Neuronal stem cell (in vitro differentiated cells): ENCODE results near the gene COX19.

Source experiments
- DNase-seq: peaks from one replicate; pipeline ENCODE4 v3.0.0-alpha.2; 2013; ENCODE audit warnings: low spot score
- H2AFZ ChIP-seq: one replicate; pipeline ENCODE4 v1.6.1; 2013; ENCODE audit warnings: mild to moderate bottlenecking, low read length, inconsistent platforms
- H2AK5ac ChIP-seq: 2 replicates; pipeline ENCODE4 v1.6.1; 2013; ENCODE audit warnings: low read depth, mild to moderate bottlenecking, inconsistent platforms, low read length, moderate library complexity, mixed read lengths
- H2BK120ac ChIP-seq: 2 replicates; pipeline ENCODE4 v1.6.1; 2013; ENCODE audit warnings: low read depth, mild to moderate bottlenecking, inconsistent platforms, low read length, moderate library complexity, mixed read lengths
- H2BK12ac ChIP-seq: one replicate; pipeline ENCODE4 v1.6.1; 2013; ENCODE audit warnings: low read length, inconsistent platforms
- H2BK15ac ChIP-seq: 2 replicates; pipeline ENCODE4 v1.6.1; 2013; ENCODE audit warnings: mild to moderate bottlenecking, low read length, inconsistent platforms, mixed read lengths
- H2BK5ac ChIP-seq: one replicate; pipeline ENCODE4 v1.6.1; 2013; ENCODE audit warnings: inconsistent platforms, mild to moderate bottlenecking, low read length, moderate library complexity
- H3K14ac ChIP-seq: one replicate; pipeline ENCODE4 v1.6.1; 2013; ENCODE audit warnings: low read length, inconsistent platforms
- H3K18ac ChIP-seq: 2 replicates; pipeline ENCODE4 v1.6.1; 2013; ENCODE audit warnings: low read length, inconsistent platforms
- H3K23ac ChIP-seq: 2 replicates; pipeline ENCODE4 v1.6.1; 2013; ENCODE audit warnings: low read depth, mild to moderate bottlenecking, mixed read lengths, low read length, inconsistent platforms; ENCODE audit not compliant: poor library complexity
- H3K27ac ChIP-seq: replicated peaks from 3 replicates; pipeline ENCODE4 v1.5.1; 2013; ENCODE audit warnings: low read length, inconsistent platforms
- H3K27me3 ChIP-seq, 3 experiments: 2 replicates each; pipeline ENCODE4 v1.6.1; 2013; ENCODE audit warnings: low read length in 3 of 3, mild to moderate bottlenecking in 2 of 3, inconsistent platforms in 1 of 3, low read depth in 1 of 3, mixed read lengths in 1 of 3, moderate library complexity in 1 of 3; ENCODE audit not compliant: control insufficient read depth in 3 of 3, insufficient read depth in 3 of 3
- H3K36me3 ChIP-seq, 2 donors: replicated peaks in 1 of 2; 2 replicates each; pipeline ENCODE4 v1.6.1; 2013; ENCODE audit warnings: low read length in 2 of 2; ENCODE audit not compliant: control insufficient read depth in 2 of 2, insufficient read depth in 2 of 2
- H3K4ac ChIP-seq: 2 replicates; pipeline ENCODE4 v1.6.1; 2013; ENCODE audit warnings: inconsistent platforms, mild to moderate bottlenecking, low read length, moderate library complexity
- H3K4me1 ChIP-seq, 2 donors: 1 replicate in 1 of 2; 2 replicates in 1 of 2; pipeline ENCODE4 v1.6.1; 2013; ENCODE audit warnings: low read length in 2 of 2, low read depth in 1 of 2; ENCODE audit not compliant: control insufficient read depth in 2 of 2, insufficient read depth in 1 of 2
- H3K4me2 ChIP-seq: one replicate; pipeline ENCODE4 v1.6.1; 2013; ENCODE audit warnings: mild to moderate bottlenecking, low read length, inconsistent platforms; ENCODE audit not compliant: insufficient read depth, poor library complexity, severe bottlenecking
- H3K4me3 ChIP-seq, 2 donors: 2 replicates each; pipeline ENCODE4 v1.5.1; 2013; ENCODE audit warnings: low read length in 2 of 2, mild to moderate bottlenecking in 2 of 2, inconsistent platforms in 1 of 2, moderate library complexity in 1 of 2
- H3K79me1 ChIP-seq: one replicate; pipeline ENCODE4 v1.6.1; 2013; ENCODE audit warnings: low read depth, mild to moderate bottlenecking, inconsistent platforms, low read length, moderate library complexity
- H3K9ac ChIP-seq: one replicate; pipeline ENCODE4 v1.6.1; 2013; ENCODE audit warnings: mild to moderate bottlenecking, low read depth, low read length, inconsistent platforms; ENCODE audit not compliant: poor library complexity
- H3K9me3 ChIP-seq, 2 donors: replicated peaks in 1 of 2; 2 replicates each; pipeline versions ENCODE3 to v1.6.1; 2013; ENCODE audit warnings: low read length in 2 of 2, mild to moderate bottlenecking in 2 of 2, inconsistent platforms in 1 of 2, low read depth in 1 of 2, mixed read lengths in 1 of 2, moderate library complexity in 1 of 2; ENCODE audit not compliant: control insufficient read depth in 2 of 2, insufficient read depth in 1 of 2
- H4K8ac ChIP-seq: one replicate; pipeline ENCODE4 v1.6.1; 2013; ENCODE audit warnings: low read depth, mild to moderate bottlenecking, inconsistent platforms, low read length, moderate library complexity
- H4K91ac ChIP-seq: one replicate; pipeline ENCODE4 v1.6.1; 2013; ENCODE audit warnings: low read length, low read depth, mild to moderate bottlenecking, inconsistent platforms; ENCODE audit not compliant: poor library complexity
- WGBS, 2 donors: extraction: QIAGEN DNeasy Blood & Tissue Kit; methylation state at CpG; one replicate each; pipeline ENCODE4 v1.1.7; 2013; ENCODE audit warnings: missing lambda C conversion rate in 2 of 2, mixed read lengths in 1 of 2; ENCODE audit not compliant: insufficient read length in 2 of 2, insufficient replicate concordance in 1 of 2; ENCODE audit errors: extremely low coverage in 2 of 2; 5-methylcytosine and 5-hydroxymethylcytosine counted together

The COX19 gene

DNA sequence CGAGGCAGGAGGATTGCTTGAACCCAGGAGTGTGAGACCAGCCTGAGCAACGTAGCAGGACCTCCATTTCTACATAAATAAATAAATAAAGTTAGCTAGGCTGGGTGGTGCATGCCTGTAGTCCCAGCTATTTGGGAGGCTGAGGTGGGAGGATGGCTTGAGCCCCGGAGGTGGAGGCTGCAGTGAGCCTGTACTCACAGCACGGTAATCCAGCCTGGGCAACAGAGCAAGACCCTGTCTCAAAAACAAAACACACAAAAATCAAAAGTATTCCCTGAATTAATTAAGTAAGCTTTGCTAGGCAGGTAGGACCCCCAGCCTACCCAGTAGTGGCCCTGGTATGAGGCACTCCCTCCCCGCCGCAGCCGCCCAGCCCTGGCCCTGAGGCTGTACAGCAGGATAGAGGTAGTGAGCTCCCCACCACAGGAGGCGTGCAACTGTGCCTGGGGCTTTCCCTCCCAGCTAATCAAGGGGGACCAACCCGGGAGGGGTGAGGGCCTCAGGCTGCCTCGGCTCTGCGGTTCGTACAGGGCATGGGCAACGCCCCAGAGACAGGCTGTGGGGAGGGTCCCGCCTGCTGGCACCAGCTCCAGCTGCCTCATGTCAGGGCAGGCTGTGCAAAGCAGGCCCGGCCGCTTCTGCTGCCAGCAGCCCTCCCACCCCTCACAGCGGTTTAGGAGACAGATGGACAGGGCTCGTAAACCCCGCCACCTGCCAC is 6.6 kb upstream of the COX19 start:
- Histone ChIP-seq H4K8ac (no peak overlapping the region), H3K9ac (no peak overlapping the region), H2AK5ac (peak overlapping the region; percentile 94), H2BK120ac (peak overlapping the region; percentile 93), H2BK5ac (peak overlapping the region; percentile 87), H3K4ac (no peak overlapping the region), H3K79me1 (no peaks in the 10 kb centered on the region), H3K4me2 (no peak overlapping the region), H3K18ac (peak overlapping the region; percentile 87), H2BK12ac (peak overlapping the region; percentile 1), H3K27ac (no peak overlapping the region), H3K27me3 (no peaks in the 10 kb centered on the region), H3K14ac (peak overlapping the region; percentile 49), H2BK15ac (peak overlapping the region; percentile 79), H3K4me1 (peaks cover 6 to 22% of the 10 kb centered on the region in 2 donors), H3K9me3 (no peaks in the 10 kb centered on the region), H3K23ac (no peak overlapping the region), H3K4me3 (no peak overlapping the region), H4K91ac (peak overlapping the region; percentile 46), H2AFZ (peak overlapping the region; percentile 66), H3K36me3 (no peaks in the 10 kb centered on the region)
- no peak for DNase-seq
- no CpG with 5 or more reads among the region's 19 CpGs for WGBS, 2 donors

DNA sequence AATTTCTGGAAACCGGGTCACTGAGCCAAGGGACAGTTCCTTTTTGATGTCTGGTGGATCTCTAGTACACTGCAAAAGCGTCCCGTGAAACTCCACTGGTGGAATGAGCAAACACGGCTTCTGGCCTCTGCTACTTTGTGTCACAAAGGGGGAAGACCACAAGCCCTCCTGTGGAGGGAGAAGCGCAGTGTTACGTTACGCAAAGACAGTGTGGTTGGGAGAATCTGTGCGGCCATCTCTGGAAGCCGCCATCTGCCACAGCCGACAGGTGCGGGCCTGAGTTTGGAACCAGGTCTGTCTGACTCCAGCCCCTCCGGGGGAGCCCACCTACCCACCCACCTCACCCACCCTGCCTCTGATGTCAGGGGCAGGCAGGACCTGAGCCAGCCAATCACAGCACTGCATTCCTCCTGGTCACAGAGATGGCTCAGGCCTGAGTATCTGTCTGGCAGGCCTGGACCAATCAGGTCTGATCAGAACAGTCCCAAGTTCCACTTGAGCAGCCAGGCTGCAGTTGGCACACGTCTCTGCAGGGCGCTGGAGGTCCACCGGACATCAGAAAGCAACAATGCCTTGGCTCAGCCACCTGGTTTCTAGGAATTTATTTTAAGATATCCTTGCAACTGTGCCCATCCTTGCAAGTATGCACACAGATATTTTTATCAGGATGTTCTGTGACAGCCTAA is 4.7 kb upstream of the COX19 start:
- no CpG with 5 or more reads among the region's 15 CpGs for WGBS, 2 donors

DNA sequence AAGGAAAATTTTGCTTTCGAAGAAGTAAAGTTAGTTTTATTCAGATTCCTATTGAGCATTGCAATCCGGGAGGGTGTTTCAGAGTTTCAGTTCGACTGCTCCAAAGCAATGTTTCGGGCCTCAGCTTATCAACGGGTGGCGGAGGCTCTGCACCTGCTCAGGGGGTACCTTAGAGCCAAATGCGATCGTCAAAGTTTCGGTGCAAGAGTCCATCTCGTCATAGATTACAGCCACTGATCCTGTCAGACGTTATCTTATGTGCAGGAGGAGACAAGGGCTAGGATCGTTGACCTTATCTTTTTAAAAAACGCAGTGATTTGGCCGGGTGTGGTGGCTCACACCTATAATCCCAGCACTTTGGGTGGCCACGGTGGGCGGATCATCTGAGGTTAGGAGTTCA is 3.8 kb upstream of the COX19 start:
- H4K91ac ChIP-seq: no peak overlapping the region
- no peaks in the 10 kb centered on the region for H3K9me3 ChIP-seq
- no peak overlapping the region for H2BK5ac ChIP-seq
- H3K36me3 ChIP-seq: no peaks in the 10 kb centered on the region
- H2AK5ac ChIP-seq: no peak overlapping the region
- no peak overlapping the region for H2AFZ ChIP-seq
- peaks cover 11 to 31% of the 10 kb centered on the region in 2 donors for H3K4me1 ChIP-seq
- no peak overlapping the region for H3K18ac ChIP-seq
- H3K14ac ChIP-seq: no peak overlapping the region
- H3K23ac ChIP-seq: no peak overlapping the region
- H3K4ac ChIP-seq: no peak overlapping the region
- H3K4me2 ChIP-seq: no peak overlapping the region
- DNase-seq: no peak
- H3K27me3 ChIP-seq: no peaks in the 10 kb centered on the region
- no CpG with 5 or more reads among the region's 16 CpGs for WGBS, 2 donors
- no peak overlapping the region for H2BK15ac ChIP-seq
- H3K9ac ChIP-seq: no peak overlapping the region
- H2BK12ac ChIP-seq: no peak overlapping the region
- H3K79me1 ChIP-seq: peaks cover 7% of the 10 kb centered on the region
- H2BK120ac ChIP-seq: no peak overlapping the region
- no peak overlapping the region for H3K27ac ChIP-seq
- H3K4me3 ChIP-seq: no peak overlapping the region
- H4K8ac ChIP-seq: no peak overlapping the region

More for the DNA sequence above, 4.7 kb upstream of the COX19 start:
- Histone ChIP-seq H4K8ac (no peak overlapping the region), H3K23ac (peak overlapping the region; percentile 1), H2BK5ac (no peak overlapping the region), H3K18ac (peak overlapping the region; percentile 35), H3K9me3 (no peaks in the 10 kb centered on the region), H2BK15ac (no peak overlapping the region), H2AFZ (peak overlapping the region; percentile 66), H3K79me1 (peaks cover 2% of the 10 kb centered on the region), H3K27ac (no peak overlapping the region), H3K36me3 (no peaks in the 10 kb centered on the region), H2AK5ac (no peak overlapping the region), H3K14ac (no peak overlapping the region), H2BK120ac (no peak overlapping the region), H3K9ac (peak overlapping the region; percentile 72), H3K4me1 (peaks cover 11 to 28% of the 10 kb centered on the region in 2 donors), H3K4ac (no peak overlapping the region), H3K4me2 (no peak overlapping the region), H2BK12ac (no peak overlapping the region), H3K27me3 (no peaks in the 10 kb centered on the region), H4K91ac (no peak overlapping the region), H3K4me3 (no peak overlapping the region)
- no peak for DNase-seq

DNA sequence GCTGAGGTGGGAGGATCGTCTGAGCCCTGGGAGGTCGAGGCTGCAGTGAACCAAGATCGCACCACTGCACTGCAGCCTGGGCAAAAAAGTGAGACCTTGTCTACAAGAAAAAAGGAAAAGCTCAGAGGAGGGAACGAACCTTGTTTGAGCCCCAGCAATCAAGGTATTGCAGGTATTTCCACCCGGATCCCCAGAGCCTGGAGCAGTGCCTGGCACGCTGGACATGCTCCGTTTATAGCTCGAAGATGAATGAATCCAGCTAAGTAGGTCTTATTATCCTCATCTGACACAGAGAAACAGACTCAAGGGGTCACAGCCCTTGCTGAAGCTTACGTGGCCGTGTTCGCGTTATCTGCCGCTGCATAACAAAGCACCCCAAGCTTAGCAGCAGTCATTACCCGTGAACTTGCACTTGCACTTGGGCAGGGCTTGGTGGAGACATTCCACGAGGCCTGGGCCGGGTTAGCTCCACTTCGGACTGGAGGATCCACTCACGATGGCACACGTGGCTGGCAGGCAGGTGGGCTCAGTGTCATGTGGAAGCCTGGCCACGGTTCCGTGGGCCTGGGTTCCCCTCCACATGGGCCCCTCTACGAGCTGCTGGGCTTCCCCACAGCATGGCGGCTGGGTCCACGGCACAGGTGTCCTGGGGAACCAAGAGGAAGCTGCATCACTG is 3.2 kb upstream of the COX19 start:
- Histone ChIP-seq H2AFZ (no peak overlapping the region), H3K4me3 (peak overlapping the region in 1 of 2 donors; percentile 7), H4K8ac (no peak overlapping the region), H3K9ac (peak overlapping the region; percentile 51), H3K4me1 (peaks cover 11 to 32% of the 10 kb centered on the region in 2 donors), H3K23ac (no peak overlapping the region), H2BK15ac (peak overlapping the region; percentile 77), H2BK5ac (no peak overlapping the region), H2BK12ac (no peak overlapping the region), H3K79me1 (peaks cover 8% of the 10 kb centered on the region), H3K4ac (peak overlapping the region; percentile 78), H2BK120ac (no peak overlapping the region), H3K4me2 (no peak overlapping the region), H3K14ac (no peak overlapping the region), H2AK5ac (peak overlapping the region; percentile 96), H4K91ac (no peak overlapping the region), H3K9me3 (no peaks in the 10 kb centered on the region), H3K36me3 (no peaks in the 10 kb centered on the region), H3K18ac (peak overlapping the region; percentile 72), H3K27ac (no peak overlapping the region), H3K27me3 (no peaks in the 10 kb centered on the region)
- no peak for DNase-seq
- WGBS, 2 donors: no CpG with 5 or more reads among the region's 24 CpGs
